SK-N-SH (cell line): Measurements from ENCODE around the gene ABCC2. TPM values are rescaled to one million over a fixed set of nuclear protein-coding genes. Genes with fewer than 3 reads are reported as not detected.

Source experiments
- CTCF ChIA-PET: fragments of 300-600, 350-600 bp; formaldehyde crosslinking; extraction: SDS; loops from one replicate; lab custom pipeline; 2021; lab: Yijun Ruan, JAX
- POLR2A ChIA-PET: fragments of 350-600 bp; sonication (Branson Sonifier 250); formaldehyde crosslinking; extraction: SDS; loops from one replicate; lab custom pipeline; 2020; ENCODE audit warnings: antibody characterized with exemption, inconsistent platforms; lab: Yijun Ruan, JAX
- DNase-seq: peaks from one replicate; pipeline ENCODE4 v3.0.0; 2012
- H2AFZ ChIP-seq: fragments of 200-600 bp; sonication (generic); 2 replicates; pipeline ENCODE4 v1.8.1; 2016; ENCODE audit warnings: antibody characterized with exemption, mild to moderate bottlenecking, low read depth
- H3F3A ChIP-seq: fragments of 200-600 bp; sonication (generic); replicated peaks from 2 replicates; pipeline ENCODE3; 2016; ENCODE audit warnings: antibody characterized with exemption, mild to moderate bottlenecking; ENCODE audit not compliant: insufficient read depth
- H3K27ac ChIP-seq, 2 experiments: fragments of 200-500 bp in 1 of 2; fragments of 200-600 bp in 1 of 2; sonication (Bioruptor generic) in 1 of 2; sonication (generic), shearing (Covaris generic) in 1 of 2; 2 replicates each; pipeline versions ENCODE4 v1.5.1 to v1.6.1; 2014 to 2016; ENCODE audit warnings: low read depth in 2 of 2, inconsistent platforms in 1 of 2, low read length in 1 of 2, mild to moderate bottlenecking in 1 of 2, mixed read lengths in 1 of 2
- H3K27me3 ChIP-seq: fragments of 200-600 bp; sonication (generic), shearing (Covaris generic); 2 replicates; pipeline ENCODE4 v1.6.1; 2016; ENCODE audit warnings: mixed run types; ENCODE audit not compliant: insufficient read depth
- H3K36me3 ChIP-seq, 2 experiments: fragments of 200-500 bp in 1 of 2; fragments of 200-600 bp in 1 of 2; sonication (Bioruptor generic) in 1 of 2; sonication (generic) in 1 of 2; replicated peaks in 1 of 2; 2 replicates each; pipeline versions ENCODE3 to v1.5.1; 2014 to 2016; ENCODE audit warnings: low read length in 1 of 2, mild to moderate bottlenecking in 1 of 2; ENCODE audit not compliant: insufficient read depth in 2 of 2, control insufficient read depth in 1 of 2
- H3K4me1 ChIP-seq, 2 experiments: fragments of 200-500 bp in 1 of 2; fragments of 200-600 bp in 1 of 2; sonication (Bioruptor generic) in 1 of 2; sonication (generic), shearing (Covaris generic) in 1 of 2; 2 replicates each; pipeline versions ENCODE4 v1.5.1 to v1.6.1; 2014 to 2016; ENCODE audit warnings: low read depth in 1 of 2, low read length in 1 of 2, mixed run types in 1 of 2; ENCODE audit not compliant: insufficient read depth in 2 of 2, control insufficient read depth in 1 of 2
- H3K4me2 ChIP-seq: fragments of 200-600 bp; sonication (generic), shearing (Covaris generic); 2 replicates; pipeline ENCODE4 v1.6.1; 2017; ENCODE audit warnings: mixed run types
- H3K4me3 ChIP-seq, 2 experiments: fragments of 200-500 bp in 1 of 2; fragments of 200-600 bp in 1 of 2; sonication (Bioruptor generic) in 1 of 2; sonication (generic), shearing (Covaris generic) in 1 of 2; 2 replicates each; pipeline versions ENCODE4 v1.5.1 to v1.8.1; 2014 to 2016; ENCODE audit warnings: low read depth in 2 of 2, inconsistent platforms in 1 of 2, low read length in 1 of 2, mild to moderate bottlenecking in 1 of 2, mixed read lengths in 1 of 2, moderate library complexity in 1 of 2
- H3K79me2 ChIP-seq: fragments of 200-600 bp; sonication (generic); 2 replicates; pipeline ENCODE4 v1.8.1; 2017; ENCODE audit warnings: mild to moderate bottlenecking; ENCODE audit not compliant: insufficient read depth
- H3K9ac ChIP-seq: fragments of 200-600 bp; sonication (generic); 2 replicates; pipeline ENCODE4 v1.6.1; 2017; ENCODE audit warnings: mixed run types
- H3K9me2 ChIP-seq: fragments of 200-600 bp; sonication (generic); 2 replicates; pipeline ENCODE4 v1.6.1; 2017; ENCODE audit warnings: mixed run types
- H3K9me3 ChIP-seq: fragments of 200-600 bp; sonication (generic); 2 replicates; pipeline ENCODE4 v1.6.1; 2017; ENCODE audit warnings: mixed run types, mild to moderate bottlenecking, moderate library complexity
- H4K20me1 ChIP-seq: fragments of 200-600 bp; sonication (generic); 2 replicates; pipeline ENCODE4 v1.6.1; 2017; ENCODE audit warnings: mild to moderate bottlenecking, mixed run types; ENCODE audit not compliant: insufficient read depth
- CHD2 ChIP-seq: fragments of 150-350 bp; IDR thresholded peaks from 2 replicates; pipeline ENCODE4 v1.6.1; 2018; ENCODE audit warnings: low read length; ENCODE audit not compliant: partially characterized antibody
- CTCF ChIP-seq: fragments of 200-600 bp; sonication (generic); IDR thresholded peaks from 2 replicates; pipeline ENCODE4 v1.6.1; 2017; ENCODE audit warnings: antibody characterized with exemption, mild to moderate bottlenecking, moderate library complexity
- EP300 ChIP-seq, 2 experiments: IDR thresholded peaks; 2 replicates each; pipeline versions ENCODE4 v1.4.0 to v1.6.1; 2012; ENCODE audit warnings: borderline replicate concordance in 1 of 2, low read depth in 1 of 2, low read length in 1 of 2
- EZH2phosphoT487 ChIP-seq: fragments of 200-600 bp; sonication (generic); IDR thresholded peaks from 2 replicates; pipeline ENCODE4 v1.6.1; 2017; ENCODE audit warnings: low read depth, mixed run types, mild to moderate bottlenecking, antibody characterized with exemption, moderate library complexity, borderline replicate concordance
- FOSL2 ChIP-seq: IDR thresholded peaks from 2 replicates; pipeline ENCODE4 v1.4.0; 2012; ENCODE audit warnings: low read depth, mild to moderate bottlenecking, moderate library complexity, borderline replicate concordance
- MAX ChIP-seq: IDR thresholded peaks from 2 replicates; pipeline ENCODE4 v1.4.0; 2012; ENCODE audit warnings: low read depth
- MXI1 ChIP-seq: IDR thresholded peaks from 2 replicates; pipeline ENCODE4 v1.6.1; 2012; ENCODE audit warnings: mild to moderate bottlenecking, low read depth, low read length, improper control_type of control experiment
- NRF1 ChIP-seq: IDR thresholded peaks from 2 replicates; pipeline ENCODE4 v1.6.1; 2012; ENCODE audit warnings: low read depth, mild to moderate bottlenecking, low read length
- REST ChIP-seq: IDR thresholded peaks from 2 replicates; pipeline ENCODE4 v1.6.1; 2012; ENCODE audit warnings: mild to moderate bottlenecking, low read depth, low read length, moderate library complexity
- SMC3 ChIP-seq: IDR thresholded peaks from 2 replicates; pipeline ENCODE4 v1.6.1; 2012; ENCODE audit warnings: low read depth, low read length, improper control_type of control experiment
- TAF1 ChIP-seq: IDR thresholded peaks from 2 replicates; pipeline ENCODE4 v1.6.1; 2012; ENCODE audit warnings: low read depth, mild to moderate bottlenecking, low read length, moderate library complexity, borderline replicate concordance
- TCF12 ChIP-seq: IDR thresholded peaks from 2 replicates; pipeline ENCODE4 v1.4.0; 2012
- YY1 ChIP-seq: IDR thresholded peaks from 2 replicates; pipeline ENCODE4 v1.4.0; 2012; ENCODE audit warnings: low read depth, mild to moderate bottlenecking
- WGBS: methylation state at CpG from one replicate; pipeline ENCODE4 v1.1.6; 2017; ENCODE audit warnings: low lambda C conversion rate; 5-methylcytosine and 5-hydroxymethylcytosine counted together
- polyA plus RNA-seq, 3 experiments: library from polyadenylated mRNA; depleted of rRNA; stranded (reverse); fragments of >200 nt; gene quantifications; 2 replicates each; pipeline ENCODE4 v1.2.3, GENCODE V29; 2012

ABCC2 gene
- polyA plus RNA-seq (2012; rRNA removed) = 0.48 and 0.52 TPM in 2 replicates
- 0.51 and 0.53 TPM in 2 replicates for polyA plus RNA-seq (2012; cell fraction: cytosol; rRNA removed)
- 1.6 and 2.1 TPM in 2 replicates for polyA plus RNA-seq (2012; cell fraction: nucleus; rRNA removed)

- CTCF ChIA-PET = no interaction called here
- H3F3A ChIP-seq = peaks cover 37% of the 10 kb centered on the region
- no peaks in the 10 kb centered on the region for H3K9me2 ChIP-seq
- peaks cover 0 to 39% of the 10 kb centered on the region in 2 experiments; a peak in 1 of 4 replicates for H3K4me1 ChIP-seq
- no peak within 1 kb of the TSS for H3K4me2 ChIP-seq
- H3K9ac ChIP-seq = no peak within 1 kb of the TSS
- no peak for TF ChIP-seq FOSL2
- no peak for TF ChIP-seq REST
- no peak for TF ChIP-seq SMC3
- TF ChIP-seq MAX = no peak
- TF ChIP-seq EZH2phosphoT487 = no peak
- TF ChIP-seq CTCF = no peak
- H2AFZ ChIP-seq = peak within 1 kb of the TSS; percentile 44; the same call in 1 of the 2 replicates
- H3K27me3 ChIP-seq = no peaks in the 10 kb centered on the region
- H3K36me3 ChIP-seq = no peaks in the 10 kb centered on the region
- POLR2A ChIA-PET = no interaction called here
- DNase-seq = no peak
- H4K20me1 ChIP-seq = no peaks in the 10 kb centered on the region
- no peaks in the 10 kb centered on the region for H3K9me3 ChIP-seq
- H3K4me3 ChIP-seq = no peak within 1 kb of the TSS
- peak within 1 kb of the TSS; percentile 6 to 100; a peak in 3 of 4 replicates for H3K27ac ChIP-seq
- H3K79me2 ChIP-seq = no peaks in the 10 kb centered on the region
- WGBS = 71% methylated on average over 7 of the region's 7 CpGs
These were observed at the start of gene ABCC2 for GRCh38 chr10:99782447-99783286. Gene ABCC2 (plus strand): TSS chr10:99782640. CDS start chr10:99782845, 205 bp downstream.

GRCh38 chr10:99733366-99733765 lies 49.1 kb upstream of the ABCC2 start:
- peaks cover 46% of the 10 kb centered on the region for H3K79me2 ChIP-seq
- peaks cover 22 to 33% of the 10 kb centered on the region in 2 experiments for H3K36me3 ChIP-seq
- WGBS = 78% methylated on average over 8 of the region's 8 CpGs
- no peak for DNase-seq
- H3K9me2 ChIP-seq = no peaks in the 10 kb centered on the region
- H3K4me3 ChIP-seq = peak overlapping the region in 1 of 2 experiments; percentile 91; a peak in 1 of 4 replicates
- no peaks in the 10 kb centered on the region for H3K27me3 ChIP-seq
- peaks cover 9% of the 10 kb centered on the region for H3F3A ChIP-seq
- H3K9me3 ChIP-seq = no peaks in the 10 kb centered on the region
- H3K9ac ChIP-seq = no peak overlapping the region
- POLR2A ChIA-PET = no interaction called here
- peak overlapping the region; percentile 83 for H3K4me2 ChIP-seq
- H4K20me1 ChIP-seq = no peaks in the 10 kb centered on the region
- H3K27ac ChIP-seq = no peak overlapping the region
- no peak for TF ChIP-seq TCF12
- no peak for TF ChIP-seq FOSL2
- TF ChIP-seq CHD2 = no peak
- no peak for TF ChIP-seq YY1
- no peak for TF ChIP-seq EP300 (IDR thresholded peaks at IDR 0.05; ENCODE audit: borderline replicate concordance in 1 of 2, low read depth in 1 of 2, low read length in 1 of 2)
- no peak for TF ChIP-seq TAF1
- no peak for TF ChIP-seq CTCF
- TF ChIP-seq NRF1 = no peak
- TF ChIP-seq MXI1 = no peak
- TF ChIP-seq, all 33 proteins: peak for 0
- CTCF ChIA-PET = no interaction called here
- Histone ChIP-seq H2AFZ (no peak overlapping the region), H3K4me1 (peaks cover 0 to 9% of the 10 kb centered on the region in 2 experiments; a peak in 3 of 4 replicates)
